Testis (tissue), 2 donors: ENCODE measurements around the gene SLC17A2.

ENCODE experiments used
- CTCF ChIP-seq, 3 experiments: fragments of 450-650 bp in 2 of 3; fragments of 200-600 bp in 1 of 3; sonication (generic) in 1 of 3; IDR thresholded peaks; one replicate each; pipeline ENCODE4 v1.5.1; 2016 to 2019; ENCODE audit warnings: antibody characterized with exemption in 3 of 3, mild to moderate bottlenecking in 2 of 3, moderate library complexity in 1 of 3
- POLR2A ChIP-seq: fragments of 450-650 bp; IDR thresholded peaks from one replicate; pipeline ENCODE4 v1.6.1; 2017; ENCODE audit warnings: antibody characterized with exemption, mild to moderate bottlenecking, moderate library complexity

DNA sequence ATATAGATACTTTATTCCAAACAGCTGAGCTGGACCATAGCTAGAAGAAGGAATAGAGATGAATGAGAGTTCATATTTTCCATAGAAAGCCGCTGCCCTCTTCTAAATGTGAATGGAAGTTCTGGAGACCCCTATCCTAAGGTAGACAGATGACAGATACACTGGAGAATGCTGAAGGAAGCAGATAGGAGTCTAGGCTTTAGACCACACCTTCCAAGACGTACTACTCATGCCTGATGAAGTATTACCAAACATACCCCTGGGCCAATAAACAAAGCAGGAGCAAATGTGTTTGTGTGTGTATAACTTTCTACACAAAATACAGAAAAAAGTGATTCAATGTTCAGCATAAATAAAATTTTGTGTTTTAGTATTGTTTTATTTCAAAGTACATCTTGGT is 9.1 kb upstream of the SLC17A2 start:
- TF ChIP-seq CTCF (IDR thresholded peaks at IDR 0.05) (no peak), POLR2A (no peak)
